Keratinocyte (primary cell): ENCODE data around the gene MSI2. TPM values are rescaled to one million over a fixed set of nuclear protein-coding genes. Genes with fewer than 3 reads are reported as not detected.

ENCODE experiments used
- DNase-seq: peaks from one replicate; pipeline ENCODE4 v3.0.0-alpha.2; 2011; ENCODE audit warnings: low read depth, missing footprints, low spot score
- FAIRE-seq: peaks from 2 replicates; lab custom pipeline; 2011; peaks lifted over from hg19 to GRCh38; lab: Jason Lieb, UNC
- H2AFZ ChIP-seq: 2 replicates; pipeline ENCODE4 v1.6.0; 2012; ENCODE audit warnings: low read length, control low read depth, inconsistent platforms; ENCODE audit not compliant: control insufficient read depth
- H3K27ac ChIP-seq: 2 replicates; pipeline ENCODE4 v1.5.1; 2011; ENCODE audit warnings: low read length; ENCODE audit not compliant: control insufficient read depth, insufficient read depth
- H3K27me3 ChIP-seq: 3 replicates; pipeline ENCODE4 v1.6.0; 2011; ENCODE audit warnings: low read length; ENCODE audit not compliant: control insufficient read depth, insufficient read depth; ENCODE audit errors: extremely low read depth
- H3K36me3 ChIP-seq, 2 experiments: 2 replicates in 1 of 2; 3 replicates in 1 of 2; pipeline ENCODE4 v1.5.1; 2011; ENCODE audit warnings: low read length in 2 of 2, mild to moderate bottlenecking in 1 of 2; ENCODE audit not compliant: control insufficient read depth in 2 of 2, insufficient read depth in 2 of 2; ENCODE audit errors: extremely low read depth in 1 of 2
- H3K4me1 ChIP-seq: 3 replicates; pipeline ENCODE4 v1.5.1; 2011; ENCODE audit warnings: low read length; ENCODE audit not compliant: control insufficient read depth, insufficient read depth; ENCODE audit errors: extremely low read depth
- H3K4me2 ChIP-seq: 3 replicates; pipeline ENCODE4 v1.6.0; 2011; ENCODE audit warnings: low read depth, low read length; ENCODE audit not compliant: control insufficient read depth, insufficient read depth; ENCODE audit errors: extremely low read depth
- H3K4me3 ChIP-seq, 3 experiments: fragments of 200-600 bp in 1 of 3; sonication (generic) in 1 of 3; 2 replicates in 2 of 3; 3 replicates in 1 of 3; pipeline ENCODE4 v1.5.1; 2011 to 2016; ENCODE audit warnings: low read length in 3 of 3, mild to moderate bottlenecking in 3 of 3, control low read depth in 2 of 3, inconsistent platforms in 1 of 3, low read depth in 1 of 3, mixed read lengths in 1 of 3, mixed run types in 1 of 3, moderate library complexity in 1 of 3; ENCODE audit not compliant: control insufficient read depth in 2 of 3, insufficient read depth in 2 of 3; ENCODE audit errors: extremely low read depth in 1 of 3
- H3K79me2 ChIP-seq: 2 replicates; pipeline ENCODE4 v1.6.0; 2012; ENCODE audit warnings: low read length; ENCODE audit not compliant: control insufficient read depth, insufficient read depth
- H3K9ac ChIP-seq: 3 replicates; pipeline ENCODE4 v1.6.0; 2011; ENCODE audit warnings: low read length; ENCODE audit not compliant: control insufficient read depth, insufficient read depth; ENCODE audit errors: extremely low read depth
- H3K9me1 ChIP-seq: 3 replicates; pipeline ENCODE4 v1.6.0; 2011; ENCODE audit warnings: low read length; ENCODE audit not compliant: control insufficient read depth, insufficient read depth; ENCODE audit errors: extremely low read depth
- H3K9me3 ChIP-seq: 2 replicates; pipeline ENCODE4 v1.5.1; 2012; ENCODE audit warnings: low read depth, low read length; ENCODE audit not compliant: control insufficient read depth
- H4K20me1 ChIP-seq: 3 replicates; pipeline ENCODE4 v1.6.0; 2011; ENCODE audit warnings: low read length; ENCODE audit not compliant: control insufficient read depth, insufficient read depth; ENCODE audit errors: extremely low read depth
- EZH2 ChIP-seq: IDR thresholded peaks from one replicate; pipeline ENCODE4 v1.6.1; 2012; ENCODE audit warnings: inconsistent platforms, mild to moderate bottlenecking, low read length, moderate library complexity
- dilution Hi-C: fragments of 300-500 bp; cut with MboI; formaldehyde crosslinking; loops from one replicate; pipeline ENCODE4 v1.7.0; 2020; ENCODE audit warnings: low sequenced_read_pairs; ENCODE audit not compliant: extremely low pct_ligation_motif_present
- polyA plus RNA-seq, 5 experiments: library from polyadenylated mRNA; depleted of rRNA in 3 of 5; stranded (reverse) in 3 of 5; stranded (forward) in 1 of 5; unstranded in 1 of 5; fragments of >200 nt; gene quantifications; 1 replicate in 1 of 5; 2 replicates in 3 of 5; 3 replicates in 1 of 5; pipeline versions ENCODE4 v1.2.1 to v1.2.3, GENCODE V29; 2011 to 2012; ENCODE audit warnings: missing spikeins in 2 of 5, low read depth in 1 of 5, low replicate concordance in 1 of 5
- TF ChIP-seq, protein P1 (sequence below), 3 experiments: IDR thresholded peaks in 1 of 3; conservative IDR thresholded peaks in 1 of 3; optimal IDR thresholded peaks in 1 of 3; 2 replicates in 2 of 3; 3 replicates in 1 of 3; pipeline versions ENCODE3 to v1.5.1; 2011; ENCODE audit warnings: low read length in 3 of 3, mild to moderate bottlenecking in 3 of 3, moderate library complexity in 2 of 3, control low read depth in 1 of 3, inconsistent platforms in 1 of 3; ENCODE audit not compliant: insufficient read depth in 2 of 3; ENCODE audit errors: extremely low read depth in 1 of 3

Gene MSI2
- polyA plus RNA-seq, 1 donor (not counting 4 experiments of a cell fraction or from before 2014, with no cell fraction given), result 22.3 TPM

DNA sequence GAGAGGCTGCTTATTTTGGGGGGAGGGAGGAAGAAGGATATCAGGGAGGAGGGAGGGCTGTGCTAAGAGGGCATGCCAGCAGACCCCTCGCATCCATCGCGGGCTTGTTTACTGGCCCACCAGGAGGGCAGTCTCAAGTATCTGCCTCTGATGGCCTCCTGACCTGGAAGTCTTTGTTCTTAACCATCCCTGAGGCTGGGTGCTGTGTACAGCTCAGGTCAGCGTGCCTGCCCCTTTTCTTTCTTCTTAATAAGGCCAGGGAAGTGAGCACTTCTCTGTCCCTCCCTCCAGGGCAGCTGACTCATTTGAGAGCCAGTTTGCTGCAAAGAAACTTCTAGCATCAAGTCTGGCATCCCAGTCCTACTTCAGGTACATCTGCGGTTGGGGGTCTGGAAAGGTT is 331.8 kb downstream of the MSI2 start:
- no peak for FAIRE-seq
- dilution Hi-C loops, result no loop called here
- DNase-seq, result no peak

GRCh38 chr17:57589151-57590034 is 333.1 kb downstream of the MSI2 start:
- TF ChIP-seq, protein P1, sequence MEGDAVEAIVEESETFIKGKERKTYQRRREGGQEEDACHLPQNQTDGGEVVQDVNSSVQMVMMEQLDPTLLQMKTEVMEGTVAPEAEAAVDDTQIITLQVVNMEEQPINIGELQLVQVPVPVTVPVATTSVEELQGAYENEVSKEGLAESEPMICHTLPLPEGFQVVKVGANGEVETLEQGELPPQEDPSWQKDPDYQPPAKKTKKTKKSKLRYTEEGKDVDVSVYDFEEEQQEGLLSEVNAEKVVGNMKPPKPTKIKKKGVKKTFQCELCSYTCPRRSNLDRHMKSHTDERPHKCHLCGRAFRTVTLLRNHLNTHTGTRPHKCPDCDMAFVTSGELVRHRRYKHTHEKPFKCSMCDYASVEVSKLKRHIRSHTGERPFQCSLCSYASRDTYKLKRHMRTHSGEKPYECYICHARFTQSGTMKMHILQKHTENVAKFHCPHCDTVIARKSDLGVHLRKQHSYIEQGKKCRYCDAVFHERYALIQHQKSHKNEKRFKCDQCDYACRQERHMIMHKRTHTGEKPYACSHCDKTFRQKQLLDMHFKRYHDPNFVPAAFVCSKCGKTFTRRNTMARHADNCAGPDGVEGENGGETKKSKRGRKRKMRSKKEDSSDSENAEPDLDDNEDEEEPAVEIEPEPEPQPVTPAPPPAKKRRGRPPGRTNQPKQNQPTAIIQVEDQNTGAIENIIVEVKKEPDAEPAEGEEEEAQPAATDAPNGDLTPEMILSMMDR (optimal IDR thresholded peaks at IDR 0.05 in 1 of 3, IDR thresholded peaks at IDR 0.05 in 1 of 3, conservative IDR thresholded peaks at IDR 0.05 in 1 of 3; ENCODE audit: extremely low read depth in 1 of 3, insufficient read depth in 2 of 3, low read length in 3 of 3), result no peak
- no peak for TF ChIP-seq EZH2
- Histone ChIP-seq H3K36me3 (no peaks in the 10 kb centered on the region), H3K9me3 (no peaks in the 10 kb centered on the region), H3K79me2 (no peaks in the 10 kb centered on the region), H3K4me2 (no peak overlapping the region), H3K9ac (no peak overlapping the region), H3K4me3 (no peak overlapping the region), H2AFZ (no peak overlapping the region), H3K9me1 (no peaks in the 10 kb centered on the region), H3K27me3 (no peaks in the 10 kb centered on the region), H3K4me1 (no peaks in the 10 kb centered on the region), H4K20me1 (no peaks in the 10 kb centered on the region), H3K27ac (no peak overlapping the region)
- no peak for FAIRE-seq
- DNase-seq, result no peak
- dilution Hi-C loops, result no loop called here

More for the DNA sequence above, 331.8 kb downstream of the MSI2 start:
- Histone ChIP-seq H3K27ac (no peak overlapping the region), H3K79me2 (no peaks in the 10 kb centered on the region), H3K27me3 (no peaks in the 10 kb centered on the region), H3K36me3 (no peaks in the 10 kb centered on the region), H3K4me3 (no peak overlapping the region), H2AFZ (no peak overlapping the region), H4K20me1 (no peaks in the 10 kb centered on the region), H3K9me1 (no peaks in the 10 kb centered on the region), H3K4me2 (no peak overlapping the region), H3K9me3 (no peaks in the 10 kb centered on the region), H3K9ac (no peak overlapping the region), H3K4me1 (no peaks in the 10 kb centered on the region)
- TF ChIP-seq EZH2, result no peak
- TF ChIP-seq, protein P1 (optimal IDR thresholded peaks at IDR 0.05 in 1 of 3, IDR thresholded peaks at IDR 0.05 in 1 of 3, conservative IDR thresholded peaks at IDR 0.05 in 1 of 3; ENCODE audit: extremely low read depth in 1 of 3, insufficient read depth in 2 of 3, low read length in 3 of 3), result no peak
